ENCODE measurements around the gene FAS.

DNA sequence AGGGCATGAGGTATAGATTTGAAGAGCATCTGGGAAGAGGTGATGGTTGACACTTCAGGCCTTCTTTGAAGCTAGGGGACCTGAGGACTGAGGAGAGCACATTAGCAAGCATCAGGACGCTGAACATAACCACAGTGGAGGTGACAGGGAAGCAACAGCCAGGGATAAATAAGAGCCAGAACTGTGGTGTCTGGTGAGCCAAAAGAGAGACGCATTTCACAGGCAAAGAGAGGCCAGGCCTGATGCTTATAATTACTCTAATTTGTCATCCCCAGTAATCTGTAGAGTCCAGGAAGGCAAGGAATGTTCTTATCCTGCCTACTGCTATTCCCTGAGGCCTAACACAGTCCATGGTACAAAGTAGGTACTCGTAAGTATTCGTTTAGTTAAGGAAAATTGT is 10.4 kb upstream of the FAS start:
- TF ChIP-seq POLR2A (IDR thresholded peaks at IDR 0.05) (no peak), CTCF (IDR thresholded peaks at IDR 0.05) (no peak)

All from transverse colon (tissue), 3 donors.